KOPT-K1 (cell line): ENCODE measurements around the gene TICRR.
"Not testable (repeated sequence)": the region's sequence is repeated elsewhere in the genome, so short reads cannot be mapped to it uniquely, and the experiment has no call there.

ENCODE experiments used
- H3K27ac ChIP-seq: fragments of 200-600 bp; sonication (generic); 2 replicates; pipeline ENCODE4 v1.5.1; 2016; ENCODE audit warnings: antibody characterized with exemption, mild to moderate bottlenecking, low read depth, low read length; ENCODE audit not compliant: poor library complexity, severe bottlenecking
- H3K36me3 ChIP-seq: fragments of 200-600 bp; sonication (generic); 2 replicates; pipeline ENCODE4 v1.5.1; 2017; ENCODE audit warnings: antibody characterized with exemption, mild to moderate bottlenecking, low read length, moderate library complexity; ENCODE audit not compliant: insufficient read depth
- H3K9me3 ChIP-seq: fragments of 200-600 bp; sonication (generic); 2 replicates; pipeline ENCODE4 v1.5.1; 2017; ENCODE audit warnings: antibody characterized with exemption, low read length, mild to moderate bottlenecking; ENCODE audit not compliant: insufficient read depth, poor library complexity, severe bottlenecking

TICRR gene, protein sequence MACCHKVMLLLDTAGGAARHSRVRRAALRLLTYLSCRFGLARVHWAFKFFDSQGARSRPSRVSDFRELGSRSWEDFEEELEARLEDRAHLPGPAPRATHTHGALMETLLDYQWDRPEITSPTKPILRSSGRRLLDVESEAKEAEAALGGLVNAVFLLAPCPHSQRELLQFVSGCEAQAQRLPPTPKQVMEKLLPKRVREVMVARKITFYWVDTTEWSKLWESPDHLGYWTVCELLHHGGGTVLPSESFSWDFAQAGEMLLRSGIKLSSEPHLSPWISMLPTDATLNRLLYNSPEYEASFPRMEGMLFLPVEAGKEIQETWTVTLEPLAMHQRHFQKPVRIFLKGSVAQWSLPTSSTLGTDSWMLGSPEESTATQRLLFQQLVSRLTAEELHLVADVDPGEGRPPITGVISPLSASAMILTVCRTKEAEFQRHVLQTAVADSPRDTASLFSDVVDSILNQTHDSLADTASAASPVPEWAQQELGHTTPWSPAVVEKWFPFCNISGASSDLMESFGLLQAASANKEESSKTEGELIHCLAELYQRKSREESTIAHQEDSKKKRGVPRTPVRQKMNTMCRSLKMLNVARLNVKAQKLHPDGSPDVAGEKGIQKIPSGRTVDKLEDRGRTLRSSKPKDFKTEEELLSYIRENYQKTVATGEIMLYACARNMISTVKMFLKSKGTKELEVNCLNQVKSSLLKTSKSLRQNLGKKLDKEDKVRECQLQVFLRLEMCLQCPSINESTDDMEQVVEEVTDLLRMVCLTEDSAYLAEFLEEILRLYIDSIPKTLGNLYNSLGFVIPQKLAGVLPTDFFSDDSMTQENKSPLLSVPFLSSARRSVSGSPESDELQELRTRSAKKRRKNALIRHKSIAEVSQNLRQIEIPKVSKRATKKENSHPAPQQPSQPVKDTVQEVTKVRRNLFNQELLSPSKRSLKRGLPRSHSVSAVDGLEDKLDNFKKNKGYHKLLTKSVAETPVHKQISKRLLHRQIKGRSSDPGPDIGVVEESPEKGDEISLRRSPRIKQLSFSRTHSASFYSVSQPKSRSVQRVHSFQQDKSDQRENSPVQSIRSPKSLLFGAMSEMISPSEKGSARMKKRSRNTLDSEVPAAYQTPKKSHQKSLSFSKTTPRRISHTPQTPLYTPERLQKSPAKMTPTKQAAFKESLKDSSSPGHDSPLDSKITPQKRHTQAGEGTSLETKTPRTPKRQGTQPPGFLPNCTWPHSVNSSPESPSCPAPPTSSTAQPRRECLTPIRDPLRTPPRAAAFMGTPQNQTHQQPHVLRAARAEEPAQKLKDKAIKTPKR (N-terminal part only)

GRCh38 chr15:89575146-89575655 lies at the start of gene TICRR:
Gene TICRR, plus strand, starts transcription at chr15:89575469. Its CDS starts 118 bp downstream, at chr15:89575587.
- Histone ChIP-seq H3K9me3 (no peaks in the 10 kb centered on the region), H3K27ac (peak within 1 kb of the TSS; percentile 90), H3K36me3 (peaks cover 27% of the 10 kb centered on the region)

DNA sequence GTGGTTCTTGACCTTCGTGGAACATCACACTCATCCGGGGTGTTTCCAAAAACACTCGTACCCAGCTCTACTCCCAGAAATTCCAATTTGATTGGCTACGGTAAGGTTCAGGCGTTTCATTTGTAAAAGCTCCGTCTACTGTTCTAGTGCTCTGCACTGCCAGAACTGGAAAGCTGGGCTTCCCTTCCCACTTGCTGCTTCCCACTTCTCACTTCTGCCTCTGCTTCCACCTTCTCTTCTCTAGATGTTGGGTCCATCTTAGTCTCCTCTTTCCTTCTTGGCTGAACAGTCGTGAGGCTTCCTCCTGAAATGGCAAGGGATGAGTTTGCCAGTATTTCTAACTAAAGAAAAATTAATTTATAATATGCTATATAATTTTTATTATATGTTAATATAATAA lies 49.1 kb upstream of the TICRR start:
- Histone ChIP-seq H3K27ac (no peak overlapping the region), H3K9me3 (no peaks in the 10 kb centered on the region), H3K36me3 (no peaks in the 10 kb centered on the region)

DNA sequence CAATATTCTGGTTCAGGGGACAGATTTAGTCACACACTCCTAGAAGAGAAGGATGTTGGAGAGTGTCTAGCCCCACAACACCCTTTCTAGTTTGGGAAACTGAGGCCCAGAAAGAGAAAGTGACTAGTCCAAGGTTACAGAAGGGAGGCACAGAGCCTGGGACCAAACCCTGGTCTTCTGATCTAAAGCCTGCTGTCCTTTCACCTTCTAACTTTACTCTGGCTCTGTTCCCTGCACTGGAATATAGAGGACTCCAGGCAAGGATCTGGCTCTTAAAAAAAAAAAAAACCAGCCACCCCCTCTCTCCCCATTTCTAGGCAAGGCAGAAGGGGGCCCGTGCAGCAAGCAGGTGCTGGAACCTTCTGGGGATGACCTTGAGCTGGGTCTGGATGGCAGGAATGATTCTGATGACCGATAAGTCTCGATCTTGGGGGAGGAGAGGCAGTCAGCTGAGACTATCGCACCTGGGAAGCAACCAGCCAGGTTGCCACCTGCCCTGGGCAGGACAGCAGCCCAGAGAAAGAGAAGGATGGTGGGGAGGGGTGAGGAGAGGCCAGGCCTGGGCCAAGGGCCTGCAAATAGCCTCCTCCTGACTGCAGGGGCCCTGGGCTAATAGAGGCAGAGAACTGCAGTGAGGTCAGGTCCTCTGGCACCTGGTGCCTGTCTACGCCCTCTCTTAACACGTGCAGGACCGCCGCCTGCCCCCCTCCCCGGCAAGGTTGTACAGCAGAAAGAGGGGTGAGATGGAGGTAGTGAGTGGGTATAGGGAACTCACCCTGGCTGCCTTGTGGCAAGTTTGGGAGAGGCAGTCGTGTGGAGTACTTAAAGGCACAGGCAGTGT lies 48.4 kb upstream of the TICRR start:
- Histone ChIP-seq H3K9me3 (no peaks in the 10 kb centered on the region), H3K27ac (no peak overlapping the region), H3K36me3 (no peaks in the 10 kb centered on the region)

GRCh38 chr15:89528757-89529352 lies 46.4 kb upstream of the TICRR start:
- H3K36me3 ChIP-seq = no peaks in the 10 kb centered on the region
- H3K9me3 ChIP-seq = no peaks in the 10 kb centered on the region

DNA sequence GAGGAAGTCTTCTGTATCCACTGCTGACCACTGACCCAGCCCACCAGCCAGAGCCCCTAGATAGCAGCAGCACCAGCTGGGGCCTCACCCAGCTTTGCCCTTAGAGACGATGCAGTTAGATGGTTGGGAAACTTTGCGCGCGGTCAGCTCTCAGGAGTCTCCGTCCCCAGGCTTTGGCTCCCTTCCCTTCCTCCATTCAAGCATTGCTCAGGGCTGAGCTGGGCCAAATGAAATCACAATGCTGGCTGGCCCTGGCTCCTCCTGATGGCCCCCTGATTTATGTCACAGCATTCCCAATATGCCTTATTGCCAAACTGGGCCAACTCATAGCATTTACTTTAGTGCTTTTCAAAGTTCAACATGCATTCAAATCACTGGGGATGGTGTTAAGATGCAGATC lies 44.3 kb upstream of the TICRR start:
- H3K9me3 ChIP-seq = peaks cover 5% of the 10 kb centered on the region
- no peak overlapping the region for H3K27ac ChIP-seq
- no peaks in the 10 kb centered on the region for H3K36me3 ChIP-seq

More at GRCh38 chr15:89528757-89529352, 46.4 kb upstream of the TICRR start:
- no peak overlapping the region for H3K27ac ChIP-seq

- Histone ChIP-seq H3K9me3 (peaks cover 5% of the 10 kb centered on the region), H3K27ac (no peak overlapping the region), H3K36me3 (no peaks in the 10 kb centered on the region)
Measured at GRCh38 chr15:89531796-89532537, 43.3 kb upstream of the TICRR start.

- H3K9me3 ChIP-seq = peaks cover 17% of the 10 kb centered on the region
- no peak overlapping the region for H3K27ac ChIP-seq
- no peaks in the 10 kb centered on the region for H3K36me3 ChIP-seq
Measured at GRCh38 chr15:89533861-89534544, 41.3 kb upstream of the TICRR start.

- H3K36me3 ChIP-seq = no peaks in the 10 kb centered on the region
- H3K9me3 ChIP-seq = peaks cover 24% of the 10 kb centered on the region
- no peak overlapping the region for H3K27ac ChIP-seq
Measured at GRCh38 chr15:89539027-89539426, 36.2 kb upstream of the TICRR start.

DNA sequence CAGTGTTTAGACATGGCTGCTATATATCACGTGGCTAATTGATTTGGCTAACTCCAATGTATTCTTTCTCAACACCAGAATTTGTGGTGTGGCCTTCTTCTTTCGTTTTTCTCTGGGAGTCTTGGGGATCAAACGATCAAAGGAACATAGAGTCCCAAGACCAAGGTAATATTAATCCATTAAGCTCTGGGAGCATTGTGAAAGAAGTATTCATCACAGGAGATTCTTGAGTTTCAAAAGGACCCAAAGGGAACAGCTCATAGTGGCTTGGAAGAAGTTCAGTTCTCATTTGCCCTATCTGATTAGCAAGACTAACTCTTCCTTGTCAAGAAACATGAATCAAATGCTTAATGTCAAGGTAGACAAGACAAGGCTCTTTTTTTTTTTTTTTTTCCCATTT lies 32.9 kb upstream of the TICRR start:
- Histone ChIP-seq H3K27ac (no peak overlapping the region), H3K36me3 (no peaks in the 10 kb centered on the region), H3K9me3 (peaks cover 19% of the 10 kb centered on the region)

GRCh38 chr15:89543389-89543788 lies 31.9 kb upstream of the TICRR start:
- H3K36me3 ChIP-seq = no peaks in the 10 kb centered on the region
- H3K9me3 ChIP-seq = peaks cover 8% of the 10 kb centered on the region
- no peak overlapping the region for H3K27ac ChIP-seq

DNA sequence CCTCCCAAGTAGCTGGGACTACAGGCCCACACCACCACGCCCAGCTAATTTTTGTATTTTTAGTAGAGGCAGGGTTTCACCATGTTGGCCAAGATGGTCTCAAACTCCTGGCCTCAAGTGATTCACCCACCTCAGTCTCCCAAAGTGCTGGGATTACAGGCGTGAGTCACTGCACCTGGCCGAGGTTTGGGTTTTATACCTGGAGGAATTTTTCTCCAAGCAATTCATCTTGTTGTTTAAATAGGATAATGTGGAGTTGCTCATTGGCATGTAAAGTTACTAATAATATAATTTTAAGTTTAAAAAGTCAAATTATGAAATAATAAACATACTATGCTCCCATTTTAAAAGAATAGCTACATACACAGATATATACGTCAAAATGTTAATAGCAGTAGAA lies 26.1 kb upstream of the TICRR start:
- not testable (repeated sequence) for H3K27ac ChIP-seq, H3K9me3 ChIP-seq, H3K36me3 ChIP-seq

DNA sequence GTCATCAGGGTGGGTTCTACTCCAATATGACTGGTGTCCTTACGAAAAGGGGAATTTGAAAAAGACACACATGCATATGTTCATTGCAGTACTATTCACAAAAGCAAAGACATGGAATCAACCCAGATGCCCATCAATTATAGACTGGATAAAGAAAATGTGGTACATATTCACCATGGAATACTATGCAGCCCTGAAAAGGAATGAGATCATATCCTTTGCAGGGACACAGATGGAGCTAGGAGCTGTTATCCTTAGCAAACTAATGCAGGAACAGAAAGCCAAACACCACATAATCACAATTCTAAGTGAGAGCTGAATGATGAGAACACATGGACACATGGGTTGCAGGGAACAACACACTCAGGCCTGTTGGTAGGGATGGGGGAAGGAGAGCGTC lies 24.8 kb upstream of the TICRR start:
- no peaks in the 10 kb centered on the region for H3K9me3 ChIP-seq

GRCh38 chr15:89551550-89551949 lies 23.7 kb upstream of the TICRR start:
- H3K9me3 ChIP-seq = no peaks in the 10 kb centered on the region
- H3K27ac ChIP-seq = no peak overlapping the region
- no peaks in the 10 kb centered on the region for H3K36me3 ChIP-seq

More for the DNA sequence above, 24.8 kb upstream of the TICRR start:
- Histone ChIP-seq H3K27ac (no peak overlapping the region), H3K36me3 (no peaks in the 10 kb centered on the region)
